ENCODE data around the gene TAMALIN.

The TAMALIN gene

GRCh38 chr12:52026263-52026662 is 19.5 kb downstream of the TAMALIN start:
- peaks cover 5% of the 10 kb centered on the region for H3K4me1 ChIP-seq (ENCODE audit: control insufficient read depth, insufficient read depth, low read length, unreplicated experiment)
- no peaks in the 10 kb centered on the region for H3K27me3 ChIP-seq (ENCODE audit: insufficient read depth, low read length)
- H3K36me3 ChIP-seq (ENCODE audit: insufficient read depth, low read length) = no peaks in the 10 kb centered on the region
- no peak overlapping the region for H3K27ac ChIP-seq (ENCODE audit: low read depth, low read length)
- H3K4me3 ChIP-seq (ENCODE audit: low read depth, low read length) = no peak overlapping the region
- peak overlapping the region; percentile 8 for H2AFZ ChIP-seq (ENCODE audit: low read length, unreplicated experiment)
- H3K79me2 ChIP-seq (ENCODE audit: control insufficient read depth, insufficient read depth, low read length, unreplicated experiment) = no peaks in the 10 kb centered on the region

GRCh38 chr12:52027085-52027843 is 20.5 kb downstream of the TAMALIN start:
- no peak overlapping the region for H2AFZ ChIP-seq (ENCODE audit: low read length, unreplicated experiment)
- peaks cover 8% of the 10 kb centered on the region for H3K4me1 ChIP-seq (ENCODE audit: control insufficient read depth, insufficient read depth, low read length, unreplicated experiment)

GRCh38 chr12:52029685-52030084 is 22.9 kb downstream of the TAMALIN start:
- Histone ChIP-seq H3K4me3 (ENCODE audit: low read depth, low read length) (no peak overlapping the region), H3K4me1 (ENCODE audit: control insufficient read depth, insufficient read depth, low read length, unreplicated experiment) (peaks cover 13% of the 10 kb centered on the region), H3K27me3 (ENCODE audit: insufficient read depth, low read length) (no peaks in the 10 kb centered on the region), H3K36me3 (ENCODE audit: insufficient read depth, low read length) (no peaks in the 10 kb centered on the region), H3K79me2 (ENCODE audit: control insufficient read depth, insufficient read depth, low read length, unreplicated experiment) (no peaks in the 10 kb centered on the region), H2AFZ (ENCODE audit: low read length, unreplicated experiment) (no peak overlapping the region), H3K27ac (ENCODE audit: low read depth, low read length) (no peak overlapping the region)

More at GRCh38 chr12:52027085-52027843, 20.5 kb downstream of the TAMALIN start:
- no peaks in the 10 kb centered on the region for H3K27me3 ChIP-seq (ENCODE audit: insufficient read depth, low read length)
- no peak overlapping the region for H3K4me3 ChIP-seq (ENCODE audit: low read depth, low read length)
- H3K79me2 ChIP-seq (ENCODE audit: control insufficient read depth, insufficient read depth, low read length, unreplicated experiment) = no peaks in the 10 kb centered on the region
- H3K36me3 ChIP-seq (ENCODE audit: insufficient read depth, low read length) = no peaks in the 10 kb centered on the region
- H3K27ac ChIP-seq (ENCODE audit: low read depth, low read length) = no peak overlapping the region

GRCh38 chr12:52032446-52032803 is 25.7 kb downstream of the TAMALIN start:
- Histone ChIP-seq H3K27me3 (ENCODE audit: insufficient read depth, low read length) (no peaks in the 10 kb centered on the region; the same call in 1 of the 2 replicates), H3K4me1 (ENCODE audit: control insufficient read depth, insufficient read depth, low read length, unreplicated experiment) (peaks cover 18% of the 10 kb centered on the region), H3K36me3 (ENCODE audit: insufficient read depth, low read length) (no peaks in the 10 kb centered on the region), H2AFZ (ENCODE audit: low read length, unreplicated experiment) (peak overlapping the region; percentile 34), H3K4me3 (ENCODE audit: low read depth, low read length) (peak overlapping the region; percentile 68), H3K27ac (ENCODE audit: low read depth, low read length) (peak overlapping the region; percentile 71), H3K79me2 (ENCODE audit: control insufficient read depth, insufficient read depth, low read length, unreplicated experiment) (no peaks in the 10 kb centered on the region)

GRCh38 chr12:52032804-52033445 is 26.2 kb downstream of the TAMALIN start:
- peaks cover 20% of the 10 kb centered on the region for H3K4me1 ChIP-seq (ENCODE audit: control insufficient read depth, insufficient read depth, low read length, unreplicated experiment)
- H3K36me3 ChIP-seq (ENCODE audit: insufficient read depth, low read length) = no peaks in the 10 kb centered on the region
- H3K27me3 ChIP-seq (ENCODE audit: insufficient read depth, low read length) = no peaks in the 10 kb centered on the region; the same call in 1 of the 2 replicates
- peak overlapping the region; percentile 73 for H3K4me3 ChIP-seq (ENCODE audit: low read depth, low read length)
- H3K27ac ChIP-seq (ENCODE audit: low read depth, low read length) = peak overlapping the region; percentile 75
- peak overlapping the region; percentile 34 for H2AFZ ChIP-seq (ENCODE audit: low read length, unreplicated experiment)
- no peaks in the 10 kb centered on the region for H3K79me2 ChIP-seq (ENCODE audit: control insufficient read depth, insufficient read depth, low read length, unreplicated experiment)

- peak overlapping the region; percentile 75 for H3K27ac ChIP-seq (ENCODE audit: low read depth, low read length)
- no peaks in the 10 kb centered on the region for H3K79me2 ChIP-seq (ENCODE audit: control insufficient read depth, insufficient read depth, low read length, unreplicated experiment)
- H3K4me1 ChIP-seq (ENCODE audit: control insufficient read depth, insufficient read depth, low read length, unreplicated experiment) = peaks cover 25% of the 10 kb centered on the region
- peak overlapping the region; percentile 73 for H3K4me3 ChIP-seq (ENCODE audit: low read depth, low read length)
- H3K36me3 ChIP-seq (ENCODE audit: insufficient read depth, low read length) = no peaks in the 10 kb centered on the region
- H2AFZ ChIP-seq (ENCODE audit: low read length, unreplicated experiment) = peak overlapping the region; percentile 15
- H3K27me3 ChIP-seq (ENCODE audit: insufficient read depth, low read length) = no peaks in the 10 kb centered on the region; the same call in 1 of the 2 replicates
Observed at GRCh38 chr12:52033446-52034140, 26.8 kb downstream of the TAMALIN start.

GRCh38 chr12:52035190-52035589 is 28.4 kb downstream of the TAMALIN start:
- Histone ChIP-seq H3K79me2 (ENCODE audit: control insufficient read depth, insufficient read depth, low read length, unreplicated experiment) (no peaks in the 10 kb centered on the region), H2AFZ (ENCODE audit: low read length, unreplicated experiment) (no peak overlapping the region), H3K27ac (ENCODE audit: low read depth, low read length) (no peak overlapping the region), H3K27me3 (ENCODE audit: insufficient read depth, low read length) (no peaks in the 10 kb centered on the region; the same call in 1 of the 2 replicates), H3K4me1 (ENCODE audit: control insufficient read depth, insufficient read depth, low read length, unreplicated experiment) (peaks cover 28% of the 10 kb centered on the region), H3K36me3 (ENCODE audit: insufficient read depth, low read length) (no peaks in the 10 kb centered on the region), H3K4me3 (ENCODE audit: low read depth, low read length) (no peak overlapping the region)

- peak overlapping the region; percentile 38; the same call in 1 of the 2 replicates for H3K27ac ChIP-seq (ENCODE audit: low read depth, low read length)
Observed at GRCh38 chr12:52035926-52036325, 29.2 kb downstream of the TAMALIN start.

GRCh38 chr12:52036587-52037171 is 29.9 kb downstream of the TAMALIN start:
- Histone ChIP-seq H3K36me3 (ENCODE audit: insufficient read depth, low read length) (no peaks in the 10 kb centered on the region), H3K27me3 (ENCODE audit: insufficient read depth, low read length) (no peaks in the 10 kb centered on the region; the same call in 1 of the 2 replicates), H3K79me2 (ENCODE audit: control insufficient read depth, insufficient read depth, low read length, unreplicated experiment) (no peaks in the 10 kb centered on the region), H3K4me1 (ENCODE audit: control insufficient read depth, insufficient read depth, low read length, unreplicated experiment) (peaks cover 28% of the 10 kb centered on the region), H3K4me3 (ENCODE audit: low read depth, low read length) (peak overlapping the region; percentile 71), H3K27ac (ENCODE audit: low read depth, low read length) (peak overlapping the region; percentile 38; the same call in 1 of the 2 replicates), H2AFZ (ENCODE audit: low read length, unreplicated experiment) (no peak overlapping the region)

More at GRCh38 chr12:52035926-52036325, 29.2 kb downstream of the TAMALIN start:
- H3K27me3 ChIP-seq (ENCODE audit: insufficient read depth, low read length) = no peaks in the 10 kb centered on the region; the same call in 1 of the 2 replicates
- H3K4me1 ChIP-seq (ENCODE audit: control insufficient read depth, insufficient read depth, low read length, unreplicated experiment) = peaks cover 28% of the 10 kb centered on the region
- no peak overlapping the region for H2AFZ ChIP-seq (ENCODE audit: low read length, unreplicated experiment)
- no peaks in the 10 kb centered on the region for H3K79me2 ChIP-seq (ENCODE audit: control insufficient read depth, insufficient read depth, low read length, unreplicated experiment)
- H3K36me3 ChIP-seq (ENCODE audit: insufficient read depth, low read length) = no peaks in the 10 kb centered on the region
- no peak overlapping the region for H3K4me3 ChIP-seq (ENCODE audit: low read depth, low read length)

GRCh38 chr12:52037248-52037861 is 30.6 kb downstream of the TAMALIN start:
- Histone ChIP-seq H3K4me3 (ENCODE audit: low read depth, low read length) (peak overlapping the region; percentile 88), H2AFZ (ENCODE audit: low read length, unreplicated experiment) (peak overlapping the region; percentile 62), H3K4me1 (ENCODE audit: control insufficient read depth, insufficient read depth, low read length, unreplicated experiment) (peaks cover 25% of the 10 kb centered on the region)

More at GRCh38 chr12:52037248-52037861, 30.6 kb downstream of the TAMALIN start:
- no peaks in the 10 kb centered on the region for H3K36me3 ChIP-seq (ENCODE audit: insufficient read depth, low read length)
- H3K79me2 ChIP-seq (ENCODE audit: control insufficient read depth, insufficient read depth, low read length, unreplicated experiment) = no peaks in the 10 kb centered on the region
- H3K27me3 ChIP-seq (ENCODE audit: insufficient read depth, low read length) = no peaks in the 10 kb centered on the region; the same call in 1 of the 2 replicates
- peak overlapping the region; percentile 63; the same call in 1 of the 2 replicates for H3K27ac ChIP-seq (ENCODE audit: low read depth, low read length)
